ENCODE measurements around the gene S100A9.

Gene S100A9

DNA sequence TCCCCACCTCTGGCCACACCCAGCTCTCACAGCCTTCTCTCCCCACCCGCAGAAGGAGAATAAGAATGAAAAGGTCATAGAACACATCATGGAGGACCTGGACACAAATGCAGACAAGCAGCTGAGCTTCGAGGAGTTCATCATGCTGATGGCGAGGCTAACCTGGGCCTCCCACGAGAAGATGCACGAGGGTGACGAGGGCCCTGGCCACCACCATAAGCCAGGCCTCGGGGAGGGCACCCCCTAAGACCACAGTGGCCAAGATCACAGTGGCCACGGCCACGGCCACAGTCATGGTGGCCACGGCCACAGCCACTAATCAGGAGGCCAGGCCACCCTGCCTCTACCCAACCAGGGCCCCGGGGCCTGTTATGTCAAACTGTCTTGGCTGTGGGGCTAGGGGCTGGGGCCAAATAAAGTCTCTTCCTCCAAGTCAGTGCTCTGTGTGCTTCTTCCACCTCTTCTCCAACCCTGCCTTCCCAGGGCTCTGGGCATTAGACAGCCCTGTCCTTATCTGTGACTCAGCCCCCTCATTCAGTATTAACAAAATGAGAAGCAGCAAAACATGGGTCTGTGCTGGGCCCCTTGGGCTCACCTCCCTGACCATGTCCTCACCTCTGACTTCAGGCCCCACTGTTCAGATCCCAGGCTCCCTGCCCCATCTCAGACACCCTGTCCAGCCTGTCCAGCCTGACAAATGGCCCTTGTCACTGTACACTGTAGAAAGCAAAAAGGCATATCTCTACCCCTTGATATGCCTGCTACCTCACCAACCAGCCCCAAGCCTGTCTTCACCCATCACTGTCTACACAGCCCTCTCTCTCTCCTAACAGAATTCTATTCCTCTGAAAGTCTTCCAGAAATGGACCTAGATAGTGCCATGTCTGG lies 3.2 kb downstream of the S100A9 start (continued):
- TF ChIP-seq ZNF621 (tag by site-specific recombination; IDR thresholded peaks at IDR 0.05) (no peak), SALL2 (tag by site-specific recombination; IDR thresholded peaks at IDR 0.05; ENCODE audit: borderline replicate concordance) (no peak), ZNF175 (tag by site-specific recombination; IDR thresholded peaks at IDR 0.05) (no peak), ZNF16 (tag by site-specific recombination; IDR thresholded peaks at IDR 0.05; ENCODE audit: low read depth) (no peak), KLF1 (tag by site-specific recombination; IDR thresholded peaks at IDR 0.05) (no peak)

DNA sequence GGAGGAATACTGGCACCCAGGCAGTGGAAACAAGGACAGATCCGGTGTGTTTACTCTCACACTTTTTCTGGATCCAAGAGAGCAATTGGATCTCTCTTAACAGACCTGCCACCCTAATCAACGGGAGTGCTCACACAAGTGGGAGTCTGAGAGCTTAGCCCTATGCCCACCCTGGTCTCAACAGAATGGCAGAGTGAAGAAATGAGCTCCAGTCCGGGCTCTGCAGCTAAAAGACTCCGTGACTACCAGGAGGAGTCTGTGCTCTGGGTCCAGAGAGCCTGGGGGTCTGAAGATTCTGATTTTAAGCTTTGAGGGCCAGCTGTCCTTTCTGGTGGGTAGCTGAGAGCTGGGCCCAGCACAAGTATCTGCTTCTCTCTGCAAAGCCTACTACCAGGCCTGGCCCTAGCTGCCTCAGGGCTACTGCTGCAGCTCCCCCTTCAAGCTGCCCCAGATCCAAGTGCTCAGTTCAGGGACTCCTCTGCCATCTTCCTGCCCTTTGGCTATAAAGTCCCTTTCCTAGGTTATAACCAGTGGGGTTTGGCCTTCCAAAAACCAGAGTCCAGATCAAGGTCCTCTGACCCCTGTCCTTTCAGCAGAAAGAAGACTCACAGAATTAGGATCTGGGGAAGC lies 3.9 kb downstream of the S100A9 start:
- Histone ChIP-seq H3K4me1 (ENCODE audit: control insufficient read depth, insufficient read depth, low read length) (no peaks in the 10 kb centered on the region), H3K27ac (ENCODE audit: extremely low read depth, low read depth, low read length) (no peak overlapping the region), H3K36me3 (ENCODE audit: control insufficient read depth in 2 of 2, insufficient read depth in 1 of 2, low read length in 2 of 2) (no peaks in the 10 kb centered on the region), H3K9me3 (ENCODE audit: control insufficient read depth, insufficient read depth, low read depth, low read length) (no peaks in the 10 kb centered on the region), H3K4me3 (ENCODE audit: low read depth, low read length) (no peak overlapping the region)
- CTCF ChIA-PET = interaction anchor here (0.6 to 4.6 kb wide), 3 partner anchors 9 to 87 kb away, joined by 3 to 23 read pairs (median 3); no protein-coding TSS in a partner anchor
- TF ChIP-seq ZSCAN4 (tag by site-specific recombination; IDR thresholded peaks at IDR 0.05) (no peak), ZNF560 (tag by site-specific recombination; IDR thresholded peaks at IDR 0.05; ENCODE audit: borderline replicate concordance) (no peak), ZNF114 (tag by site-specific recombination; IDR thresholded peaks at IDR 0.05) (no peak), ZNF76 (tag by site-specific recombination; IDR thresholded peaks at IDR 0.05; ENCODE audit: borderline replicate concordance, low read depth) (no peak), ZNF398 (tag by site-specific recombination; IDR thresholded peaks at IDR 0.05) (no peak), ZNF600 (tag by site-specific recombination; IDR thresholded peaks at IDR 0.05) (no peak), ZNF426 (tag by site-specific recombination; IDR thresholded peaks at IDR 0.05) (no peak), ZNF121 (tag by site-specific recombination; IDR thresholded peaks at IDR 0.05) (no peak), ZNF610 (tag by site-specific recombination; IDR thresholded peaks at IDR 0.05; ENCODE audit: borderline replicate concordance) (no peak), ZNF449 (tag by site-specific recombination; IDR thresholded peaks at IDR 0.05) (no peak), ZNF26 (tag by site-specific recombination; IDR thresholded peaks at IDR 0.05) (no peak), ZBTB48 (tag by site-specific recombination; IDR thresholded peaks at IDR 0.05) (no peak)
- POLR2A ChIA-PET = no interaction called here
